Prostate gland (tissue), 2 donors: ENCODE data around the gene USP20.

Source experiments
- CTCF ChIP-seq, 4 experiments: fragments of 200-600 bp in 2 of 4; fragments of 450-650 bp in 2 of 4; sonication (generic) in 2 of 4; IDR thresholded peaks; 1 replicate in 3 of 4; 2 replicates in 1 of 4; pipeline ENCODE4 v1.5.1; 2016 to 2019; ENCODE audit warnings: antibody characterized with exemption in 4 of 4, mild to moderate bottlenecking in 2 of 4, moderate library complexity in 2 of 4
- POLR2A ChIP-seq: fragments of 450-650 bp; IDR thresholded peaks from one replicate; pipeline ENCODE4 v1.6.1; 2016; ENCODE audit warnings: antibody characterized with exemption, mild to moderate bottlenecking
- POLR2AphosphoS5 ChIP-seq: sonication (generic); formaldehyde crosslinking; IDR thresholded peaks from one replicate; pipeline ENCODE4 v1.6.1; 2017; ENCODE audit warnings: antibody characterized with exemption

- TF ChIP-seq POLR2AphosphoS5 (no peak), CTCF (IDR thresholded peaks at IDR 0.05) (no peak), POLR2A (no peak)
Observed at GRCh38 chr9:129803676-129804060, 31.6 kb upstream of the USP20 start.
